ENCODE data around the gene TTC34. TPM values are rescaled to one million over a fixed set of nuclear protein-coding genes. Genes with fewer than 3 reads are reported as not detected.

TTC34 gene
- total RNA-seq, 1 donor from 2014 or later = 0.18 TPM

DNA sequence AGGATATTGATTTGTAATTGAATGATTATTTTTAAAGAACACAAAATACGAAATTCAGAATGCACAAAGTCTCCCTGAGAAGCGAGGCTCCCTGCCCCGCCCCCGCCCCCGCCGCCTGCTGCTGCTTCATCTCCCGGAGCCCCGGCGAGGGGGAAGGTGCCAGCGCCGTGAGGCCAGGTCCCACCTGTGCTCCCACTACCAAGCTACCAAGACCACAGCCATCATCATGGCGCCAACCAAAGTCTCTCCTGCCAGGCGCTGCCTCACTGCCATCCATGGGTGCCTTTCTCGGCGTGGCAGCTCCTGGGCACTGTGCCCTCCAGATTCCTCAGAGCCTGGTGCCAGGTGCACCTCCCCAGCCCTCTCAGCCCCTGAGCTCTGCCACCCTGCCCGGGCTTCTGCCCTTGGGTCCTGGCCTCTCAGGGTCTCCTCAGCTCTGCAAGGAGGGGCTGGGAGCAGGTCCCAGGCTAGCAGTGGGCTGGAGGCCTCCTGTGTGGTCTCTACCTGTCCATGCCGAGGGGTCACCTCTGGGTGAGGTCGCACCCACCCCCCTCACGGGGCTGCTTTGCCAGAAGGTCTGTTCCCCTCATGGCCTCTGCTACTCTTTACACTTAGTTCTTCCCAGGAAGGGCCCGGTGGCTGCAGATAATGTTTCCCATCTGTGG lies 29.4 kb upstream of the TTC34 start:
- no peak for DNase-seq (ENCODE audit: extremely low read depth, low read depth, low spot score)

DNA sequence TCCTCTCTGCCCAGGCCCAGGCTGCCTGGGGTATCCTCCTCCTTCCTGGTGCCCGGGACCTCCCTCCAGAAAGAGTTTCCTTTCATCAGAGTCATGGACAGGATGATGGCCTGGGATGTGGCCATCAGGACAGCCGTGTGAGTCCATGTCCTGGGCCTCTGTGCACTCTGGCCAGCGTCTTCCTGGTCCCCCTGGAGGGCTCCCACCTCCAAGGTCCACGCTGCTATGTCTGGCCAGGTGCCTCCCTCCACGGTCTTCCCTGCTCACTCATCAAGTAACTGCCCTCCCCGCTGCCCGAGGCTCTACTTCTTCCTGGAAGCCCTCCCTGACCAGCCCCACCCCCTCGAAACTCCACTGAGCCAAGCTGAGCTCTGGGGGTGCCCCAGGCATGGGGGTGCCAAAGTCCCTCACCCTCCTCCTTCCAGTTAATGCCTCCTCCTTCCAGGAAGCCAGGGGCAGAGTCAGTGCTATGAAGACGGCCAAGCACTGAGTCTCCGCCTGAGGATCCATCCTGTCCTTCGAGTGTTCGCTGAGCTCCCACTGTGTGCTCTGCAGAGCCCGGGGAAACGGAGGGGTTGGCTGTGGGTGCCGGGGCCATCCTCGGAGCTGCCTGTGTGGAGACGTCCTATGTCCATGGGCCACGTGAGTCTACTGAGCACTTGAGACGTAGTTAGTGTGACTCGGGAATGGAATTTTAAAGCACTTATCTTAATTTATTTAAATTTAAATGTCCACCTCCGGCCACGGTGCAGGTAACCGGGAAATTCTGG lies 28.5 kb upstream of the TTC34 start:
- DNase-seq (ENCODE audit: extremely low read depth, low read depth, low spot score) = no peak

- DNase-seq (ENCODE audit: extremely low read depth, low read depth, low spot score) = no peak
Observed at GRCh38 chr1:2828586-2829250, 27.2 kb upstream of the TTC34 start.

- no peak for DNase-seq (ENCODE audit: extremely low read depth, low read depth, low spot score)
Observed at GRCh38 chr1:2826736-2827292, 25.3 kb upstream of the TTC34 start.

DNA sequence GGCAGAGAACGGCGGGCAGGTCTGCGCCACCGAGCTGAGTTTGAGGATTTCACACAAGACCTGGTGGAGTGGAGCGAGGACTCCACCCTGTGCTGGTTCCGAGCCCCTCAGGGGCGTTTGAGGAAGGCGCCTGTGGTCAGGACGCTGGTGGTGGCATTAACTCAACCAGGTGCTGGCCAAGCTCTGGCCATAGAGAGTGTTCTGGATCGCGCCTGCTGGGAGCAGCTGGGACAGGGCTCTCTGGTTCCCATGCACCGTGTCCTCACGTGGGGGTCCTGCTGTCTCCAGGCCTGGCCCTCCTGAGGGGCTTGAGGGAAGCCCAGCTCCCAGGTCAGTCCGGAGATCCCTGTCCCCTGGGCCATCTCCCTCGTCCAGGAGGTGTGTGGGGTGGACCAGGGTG lies 24.8 kb upstream of the TTC34 start:
- no peak for DNase-seq (ENCODE audit: extremely low read depth, low read depth, low spot score)

- DNase-seq (ENCODE audit: extremely low read depth, low read depth, low spot score) = no peak
Observed at GRCh38 chr1:2825487-2826189, 24.1 kb upstream of the TTC34 start.

- no peak for DNase-seq (ENCODE audit: extremely low read depth, low read depth, low spot score)
Observed at GRCh38 chr1:2824999-2825398, 23.5 kb upstream of the TTC34 start.

- no peak for DNase-seq (ENCODE audit: extremely low read depth, low read depth, low spot score)
Observed at GRCh38 chr1:2823921-2824610, 22.6 kb upstream of the TTC34 start.

DNA sequence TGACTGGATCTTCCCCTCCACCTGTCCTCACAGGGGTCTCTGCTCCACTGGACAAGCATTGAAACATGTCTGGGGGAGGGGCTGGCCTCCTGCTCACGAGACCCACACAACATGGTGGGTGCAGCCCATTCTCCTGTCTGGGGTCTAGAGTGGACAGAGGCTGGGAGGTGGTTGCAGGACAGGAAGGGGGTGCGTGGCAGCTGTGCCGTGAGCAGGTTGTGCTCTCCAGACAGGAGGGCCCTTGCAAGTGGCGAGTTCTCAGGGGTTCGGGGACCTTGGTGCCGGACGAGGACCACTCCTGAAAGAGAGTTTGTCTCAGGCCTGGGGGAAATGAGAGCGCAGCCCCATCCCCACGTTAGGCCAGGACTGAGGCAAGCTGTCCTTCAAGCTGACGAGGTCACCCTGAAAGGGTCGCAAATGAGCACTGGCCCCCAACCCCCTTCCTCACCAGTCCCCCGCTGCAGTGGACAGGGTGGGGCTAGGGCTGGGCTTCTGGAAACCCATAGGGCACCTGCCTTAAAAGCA lies 21.2 kb upstream of the TTC34 start:
- no peak for DNase-seq (ENCODE audit: extremely low read depth, low read depth, low spot score)

- no peak for DNase-seq (ENCODE audit: extremely low read depth, low read depth, low spot score)
Observed at GRCh38 chr1:2821966-2822620, 20.6 kb upstream of the TTC34 start.

GRCh38 chr1:2821373-2821955 lies 20.0 kb upstream of the TTC34 start:
- DNase-seq (ENCODE audit: extremely low read depth, low read depth, low spot score) = no peak

DNA sequence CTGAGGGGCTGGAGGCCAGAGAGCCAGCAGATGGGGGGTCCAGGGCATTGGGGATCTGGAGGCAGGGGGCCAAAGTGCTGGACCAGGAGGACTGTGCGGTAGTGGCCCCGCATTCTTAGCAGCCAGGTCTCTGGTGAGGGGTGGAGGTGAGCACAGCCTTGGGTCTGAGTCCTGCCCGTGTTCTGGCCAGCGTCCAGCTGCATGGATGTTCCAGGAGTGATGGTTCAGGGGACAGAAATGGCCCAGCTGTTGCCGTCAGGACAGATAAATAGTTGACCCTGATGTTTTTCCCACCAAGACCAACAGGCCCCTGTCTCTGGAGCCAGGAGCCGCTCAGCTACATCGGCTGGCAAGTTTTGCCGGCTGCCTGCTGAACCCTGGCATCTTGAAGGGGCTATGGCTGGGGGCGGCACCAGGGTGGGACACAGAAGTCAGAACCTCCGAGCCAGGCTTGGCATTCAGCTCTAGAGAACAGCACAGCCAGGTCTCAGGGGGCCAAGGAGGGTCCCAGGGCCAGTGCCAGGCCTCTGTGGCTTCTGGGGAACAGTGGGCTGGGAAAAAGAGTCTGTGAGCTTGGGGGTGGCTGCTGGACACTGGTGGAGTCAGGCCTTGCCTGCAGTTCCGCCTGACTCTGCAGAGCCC lies 19.4 kb upstream of the TTC34 start:
- no peak for DNase-seq (ENCODE audit: extremely low read depth, low read depth, low spot score)

DNA sequence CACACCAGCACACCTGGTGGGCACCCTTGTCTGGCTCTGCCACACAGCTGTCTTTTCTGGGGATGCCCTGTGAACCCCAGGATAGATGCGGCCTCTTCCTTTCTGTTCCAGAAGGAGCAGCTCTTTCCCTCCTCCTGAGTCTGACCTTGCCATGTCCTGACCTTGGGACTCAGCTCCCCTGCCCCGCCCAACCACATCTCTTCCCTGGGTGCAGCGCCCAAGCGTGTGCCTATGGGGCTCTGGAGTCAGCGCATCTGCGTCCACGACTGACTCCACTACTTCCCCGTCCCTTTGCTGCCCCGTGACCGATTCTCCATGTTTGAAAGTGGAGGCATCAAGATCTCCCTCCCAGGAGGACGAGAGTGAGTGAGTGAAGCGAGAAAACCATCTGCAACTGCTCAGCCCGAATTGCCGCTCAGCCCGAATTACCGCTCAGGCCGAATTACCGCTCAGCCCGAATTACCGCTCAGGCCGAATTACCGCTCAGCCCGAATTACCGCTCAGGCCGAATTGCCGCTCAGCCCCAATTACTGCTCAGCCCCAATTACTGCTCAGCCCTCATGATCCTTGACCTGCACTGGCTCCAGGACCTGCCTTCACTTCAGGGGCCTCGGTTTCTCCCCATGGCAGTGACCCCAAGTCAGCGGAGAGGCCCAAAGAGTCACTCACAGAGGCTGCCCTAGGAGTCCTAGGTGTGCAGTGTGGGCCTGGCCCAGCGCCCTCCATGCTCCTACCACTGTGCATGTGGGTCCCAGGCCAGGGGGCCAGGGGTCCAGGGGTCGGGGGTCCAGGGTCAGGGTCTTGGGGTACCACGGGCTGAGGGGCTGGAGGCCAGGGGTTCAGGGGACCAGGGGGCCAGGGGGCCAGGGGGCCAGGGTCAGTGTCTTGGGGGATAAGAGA lies 18.6 kb upstream of the TTC34 start:
- no peak for DNase-seq (ENCODE audit: extremely low read depth, low read depth, low spot score)

DNA sequence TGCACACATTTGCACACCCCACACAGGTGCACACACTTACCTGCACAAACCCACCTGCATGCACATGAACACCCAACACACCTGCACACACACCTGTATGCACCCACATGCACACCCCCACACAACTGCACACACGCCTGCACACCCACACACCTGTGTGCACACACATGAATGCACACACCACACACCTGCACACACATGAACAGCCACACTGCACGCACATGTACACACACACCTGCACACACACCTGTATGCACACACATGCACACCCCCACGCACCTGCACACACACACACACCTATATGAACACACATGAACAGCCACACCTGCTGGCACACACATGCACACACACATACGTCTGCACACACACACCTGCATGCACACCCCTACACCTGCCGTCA lies 17.9 kb upstream of the TTC34 start:
- no peak for DNase-seq (ENCODE audit: extremely low read depth, low read depth, low spot score)

DNA sequence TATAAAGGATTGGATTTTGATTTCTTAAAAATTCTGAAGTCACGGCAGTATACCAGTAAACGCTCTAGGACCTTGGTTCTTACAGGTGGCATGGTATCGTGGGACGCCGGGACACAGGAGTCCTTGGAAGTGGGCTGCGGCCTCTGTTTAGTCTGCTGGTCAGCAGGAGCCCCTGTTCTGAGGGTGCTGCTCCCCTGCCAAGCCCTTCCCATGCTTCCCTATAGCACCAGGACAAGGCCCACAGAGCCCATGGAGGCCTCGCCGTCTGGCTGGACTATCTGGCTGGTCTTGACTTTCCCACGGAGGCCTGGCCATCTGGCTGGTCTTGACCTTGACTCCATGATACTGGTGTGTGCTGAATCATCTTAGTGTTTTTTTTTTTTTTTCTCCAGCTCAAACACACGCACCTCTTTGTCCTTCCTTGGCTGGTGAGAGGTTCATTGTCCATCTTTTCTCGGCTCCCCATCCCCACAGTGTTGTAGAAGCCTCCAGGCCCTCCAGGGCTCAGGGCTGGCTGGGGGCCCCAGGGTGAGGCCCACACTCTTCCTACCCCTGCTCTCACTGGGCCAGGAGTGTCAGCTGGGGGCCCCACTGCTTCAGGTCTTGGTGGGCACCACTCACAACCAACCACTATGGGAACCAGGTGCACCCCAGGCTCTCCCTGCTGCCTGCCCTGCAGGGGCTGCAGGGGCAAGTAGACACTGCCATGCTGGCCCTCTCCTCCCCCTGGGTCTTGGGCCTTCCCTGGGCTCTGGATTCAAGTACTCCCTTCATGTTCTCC lies 16.5 kb upstream of the TTC34 start:
- DNase-seq (ENCODE audit: extremely low read depth, low read depth, low spot score) = no peak

GRCh38 chr1:2816786-2817185 lies 15.3 kb upstream of the TTC34 start:
- DNase-seq (ENCODE audit: extremely low read depth, low read depth, low spot score) = no peak

DNA sequence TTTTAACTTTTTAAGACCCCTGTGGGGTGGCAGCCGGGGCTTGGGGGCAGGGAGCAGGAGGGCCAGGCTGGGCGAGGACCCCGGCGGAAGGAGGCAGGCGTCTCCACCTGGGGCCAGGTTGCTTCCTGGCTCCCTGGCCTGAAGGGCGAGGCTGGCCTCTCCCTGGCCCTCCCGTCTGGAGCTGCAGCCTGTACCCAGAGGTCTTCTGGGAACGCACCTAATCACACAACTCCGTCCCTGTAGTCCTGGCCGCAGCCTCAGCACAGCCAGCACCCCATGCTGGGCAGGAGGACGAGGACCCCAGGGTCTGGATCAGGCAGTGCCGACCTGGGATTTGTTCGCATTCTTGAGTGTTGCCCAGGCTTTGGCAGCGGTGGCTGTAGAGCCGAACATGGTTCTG lies 14.1 kb upstream of the TTC34 start:
- no peak for DNase-seq (ENCODE audit: extremely low read depth, low read depth, low spot score)
